Fibroblast of lung (primary cell): ENCODE results near the gene PHF19. TPM values are rescaled to one million over a fixed set of nuclear protein-coding genes. Genes with fewer than 3 reads are reported as not detected.
A peak's percentile ranks its signal among the peaks of the same experiment; 100 is the strongest.

ENCODE experiments used
- DNase-seq, 2 donors: peaks; one replicate each; pipeline versions ENCODE4 v3.0.0 to v3.0.0-alpha.2; 2010; ENCODE audit warnings: low read depth in 2 of 2
- H2AFZ ChIP-seq: 2 replicates; pipeline ENCODE4 v1.5.1; 2012; ENCODE audit warnings: low read length, control low read depth, inconsistent platforms
- H3K27ac ChIP-seq: 2 replicates; pipeline ENCODE4 v1.5.1; 2011; ENCODE audit warnings: low read length, control low read depth; ENCODE audit not compliant: insufficient read depth
- H3K27me3 ChIP-seq: 2 replicates; pipeline ENCODE4 v1.5.1; 2011; ENCODE audit warnings: mild to moderate bottlenecking, low read length; ENCODE audit not compliant: control insufficient read depth, insufficient read depth
- H3K36me3 ChIP-seq: 2 replicates; pipeline ENCODE4 v1.5.1; 2011; ENCODE audit warnings: low read length; ENCODE audit not compliant: control insufficient read depth, insufficient read depth
- H3K4me1 ChIP-seq: 2 replicates; pipeline ENCODE4 v1.5.1; 2011; ENCODE audit warnings: low read length; ENCODE audit not compliant: control insufficient read depth, insufficient read depth; ENCODE audit errors: extremely low read depth
- H3K4me2 ChIP-seq: 2 replicates; pipeline ENCODE4 v1.5.1; 2011; ENCODE audit warnings: low read length, control low read depth; ENCODE audit not compliant: insufficient read depth; ENCODE audit errors: extremely low read depth
- H3K4me3 ChIP-seq, 4 experiments: fragments of 200-600 bp in 1 of 4; sonication (generic) in 1 of 4; replicated peaks in 1 of 4; 2 replicates each; pipeline ENCODE4 v1.5.1; 2011 to 2016; ENCODE audit warnings: low read length in 4 of 4, low read depth in 3 of 4, mild to moderate bottlenecking in 3 of 4, control low read depth in 2 of 4, inconsistent platforms in 1 of 4, mixed read lengths in 1 of 4; ENCODE audit not compliant: insufficient read depth in 1 of 4; ENCODE audit errors: control extremely low read depth in 1 of 4
- H3K79me2 ChIP-seq: 2 replicates; pipeline ENCODE4 v1.5.1; 2012; ENCODE audit warnings: mild to moderate bottlenecking, low read length, inconsistent platforms; ENCODE audit not compliant: control insufficient read depth, insufficient read depth
- H3K9ac ChIP-seq: 2 replicates; pipeline ENCODE4 v1.5.1; 2011; ENCODE audit warnings: mild to moderate bottlenecking, low read length, control low read depth; ENCODE audit not compliant: insufficient read depth
- H3K9me3 ChIP-seq: 2 replicates; pipeline ENCODE4 v1.5.1; 2012; ENCODE audit warnings: low read depth, low read length; ENCODE audit not compliant: control insufficient read depth, insufficient read depth
- H4K20me1 ChIP-seq: 2 replicates; pipeline ENCODE4 v1.5.1; 2011; ENCODE audit warnings: low read length; ENCODE audit not compliant: control insufficient read depth, insufficient read depth; ENCODE audit errors: extremely low read depth
- CTCF ChIP-seq, 2 donors: IDR thresholded peaks in 1 of 2; conservative IDR thresholded peaks in 1 of 2; 1 replicate in 1 of 2; 2 replicates in 1 of 2; pipeline ENCODE4 v1.5.1; 2011 to 2012; ENCODE audit warnings: low read length in 2 of 2, control low read depth in 1 of 2, inconsistent platforms in 1 of 2, low read depth in 1 of 2, mild to moderate bottlenecking in 1 of 2
- EZH2 ChIP-seq: IDR thresholded peaks from 2 replicates; pipeline ENCODE4 v1.5.1; 2012; ENCODE audit warnings: low read length, control low read depth, mild to moderate bottlenecking; ENCODE audit errors: missing control alignments
- polyA plus RNA-seq, 2 donors: library from polyadenylated mRNA; depleted of rRNA in 1 of 2; stranded (reverse) in 1 of 2; unstranded in 1 of 2; fragments of >200 nt; gene quantifications; 2 replicates each; pipeline ENCODE4 v1.2.1, GENCODE V29; 2011 to 2012; ENCODE audit warnings: missing spikeins in 1 of 2
- total RNA-seq: library from RNA; depleted of rRNA; stranded (reverse); fragments of >200 nt; gene quantifications from 2 replicates; pipeline ENCODE4 v1.2.1, GENCODE V29; 2014

PHF19 gene
- total and polyA plus RNA-seq, 2 donors (not counting 1 experiment from before 2014, with no cell fraction given), result 21.4 to 38.3 TPM

- Histone ChIP-seq H3K9ac (no peak overlapping the region), H4K20me1 (no peaks in the 10 kb centered on the region), H3K27ac (no peak overlapping the region), H3K9me3 (no peaks in the 10 kb centered on the region), H3K4me3 (no peak overlapping the region), H2AFZ (no peak overlapping the region), H3K36me3 (no peaks in the 10 kb centered on the region), H3K4me1 (no peaks in the 10 kb centered on the region), H3K4me2 (no peak overlapping the region), H3K27me3 (no peaks in the 10 kb centered on the region), H3K79me2 (no peaks in the 10 kb centered on the region)
- DNase-seq, result peak in 1 of 2 donors; percentile 66
- TF ChIP-seq CTCF (conservative IDR thresholded peaks at IDR 0.05 in 1 of 2, IDR thresholded peaks at IDR 0.05 in 1 of 2; ENCODE audit: low read depth in 1 of 2, low read length in 2 of 2), result no peak
- TF ChIP-seq EZH2, result no peak
Measured at GRCh38 chr9:120852240-120853010, 24.6 kb downstream of the PHF19 start.

GRCh38 chr9:120851449-120851848, 25.5 kb downstream of the PHF19 start:
- no peak overlapping the region for H3K4me2 ChIP-seq
- H4K20me1 ChIP-seq, result no peaks in the 10 kb centered on the region
- no peak overlapping the region for H3K27ac ChIP-seq
- H3K4me1 ChIP-seq, result no peaks in the 10 kb centered on the region
- TF ChIP-seq CTCF (conservative IDR thresholded peaks at IDR 0.05 in 1 of 2, IDR thresholded peaks at IDR 0.05 in 1 of 2; ENCODE audit: low read depth in 1 of 2, low read length in 2 of 2) (no peak), EZH2 (no peak)
- no peak overlapping the region for H3K4me3 ChIP-seq
- no peaks in the 10 kb centered on the region for H3K36me3 ChIP-seq
- DNase-seq, result no peak
- no peaks in the 10 kb centered on the region for H3K79me2 ChIP-seq
- H2AFZ ChIP-seq, result no peak overlapping the region
- no peaks in the 10 kb centered on the region for H3K27me3 ChIP-seq
- no peak overlapping the region for H3K9ac ChIP-seq
- H3K9me3 ChIP-seq, result no peaks in the 10 kb centered on the region

DNA sequence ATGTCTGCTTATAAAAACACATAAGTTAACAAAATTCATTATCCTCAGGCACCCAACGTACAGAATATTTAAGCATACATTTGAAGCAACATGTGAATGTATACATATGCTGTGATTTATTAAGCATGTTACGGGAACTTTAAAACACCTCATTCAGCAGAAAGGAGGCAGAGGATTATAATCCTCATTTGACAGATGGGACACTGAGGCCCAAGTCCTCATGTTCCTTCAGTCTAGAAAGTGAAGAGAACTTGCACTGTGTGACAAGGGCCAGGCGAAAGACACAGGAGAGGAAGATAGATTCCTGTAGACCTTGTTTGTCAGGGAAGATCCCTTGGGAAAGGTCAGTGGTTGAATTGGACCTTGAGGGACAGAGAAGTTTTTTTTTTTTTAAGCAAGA, 26.7 kb downstream of the PHF19 start:
- Histone ChIP-seq H4K20me1 (no peaks in the 10 kb centered on the region), H3K9me3 (no peaks in the 10 kb centered on the region), H3K4me2 (no peak overlapping the region), H3K79me2 (no peaks in the 10 kb centered on the region), H3K27ac (no peak overlapping the region), H3K27me3 (no peaks in the 10 kb centered on the region), H3K9ac (no peak overlapping the region), H3K4me1 (no peaks in the 10 kb centered on the region), H3K4me3 (no peak overlapping the region), H3K36me3 (no peaks in the 10 kb centered on the region), H2AFZ (no peak overlapping the region)
- TF ChIP-seq CTCF (conservative IDR thresholded peaks at IDR 0.05 in 1 of 2, IDR thresholded peaks at IDR 0.05 in 1 of 2; ENCODE audit: low read depth in 1 of 2, low read length in 2 of 2), result no peak
- DNase-seq, result no peak
